ENCODE data around the gene NAA80.

NAA80 gene

DNA sequence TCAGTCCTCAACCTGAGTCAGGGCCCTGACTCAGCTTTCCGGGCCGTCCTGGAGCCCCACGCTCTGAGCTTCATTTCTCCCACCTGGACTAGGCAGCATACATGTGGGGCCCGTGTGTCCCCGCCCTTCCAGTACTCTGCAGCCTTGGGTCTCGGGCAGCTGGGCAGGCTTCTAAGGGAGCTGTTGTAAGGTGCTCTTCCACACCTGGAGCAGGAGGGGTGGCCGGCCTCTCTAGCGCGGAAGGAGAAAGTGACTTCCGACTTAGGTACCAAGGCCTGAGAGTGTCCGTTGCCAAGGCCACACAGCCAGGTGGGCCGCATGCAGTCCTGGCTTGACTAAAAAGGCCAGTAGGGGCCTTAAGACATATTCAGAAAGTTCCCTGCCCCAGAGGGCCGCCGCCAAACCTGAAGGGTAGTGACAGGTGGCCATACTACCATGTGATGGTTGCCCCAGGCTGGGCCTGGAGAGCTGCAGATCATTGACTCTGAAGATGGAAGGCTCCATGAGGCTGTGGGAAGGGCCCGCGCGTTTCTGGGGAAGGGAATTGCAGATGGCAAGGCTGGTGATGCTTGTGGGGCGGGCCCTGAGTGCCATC, 39.7 kb downstream of the NAA80 start:
- no peaks in the 10 kb centered on the region for H3K9me3 ChIP-seq (ENCODE audit: insufficient read depth, low read depth, low read length)
- H3K9me2 ChIP-seq (replicated peaks; ENCODE audit: low read depth, low read length), result no peaks in the 10 kb centered on the region
- peak overlapping the region; percentile 86 for H3K9ac ChIP-seq (ENCODE audit: low read depth, low read length, poor library complexity, severe bottlenecking)
- H3K27me3 ChIP-seq (ENCODE audit: insufficient read depth, low read length, poor library complexity, severe bottlenecking), result no peaks in the 10 kb centered on the region
- H3F3A ChIP-seq (ENCODE audit: low read depth), result peaks cover 4% of the 10 kb centered on the region; the same call in 1 of the 2 replicates
- peak overlapping the region; percentile 24 for H3K4me3 ChIP-seq (ENCODE audit: low read length, poor library complexity, severe bottlenecking)
- peak overlapping the region; percentile 47 for H3K4me2 ChIP-seq (ENCODE audit: low read depth, low read length, poor library complexity, severe bottlenecking)
- peaks cover 12% of the 10 kb centered on the region; the same call in 1 of the 2 replicates for H3K79me2 ChIP-seq (ENCODE audit: insufficient read depth, low read length)
- peaks cover 13% of the 10 kb centered on the region for H3K4me1 ChIP-seq (ENCODE audit: insufficient read depth, low read length, poor library complexity, severe bottlenecking)
- peaks cover 48% of the 10 kb centered on the region; the same call in 1 of the 2 replicates for H3K36me3 ChIP-seq (ENCODE audit: insufficient read depth, low read length)
- TF ChIP-seq, protein P1, sequence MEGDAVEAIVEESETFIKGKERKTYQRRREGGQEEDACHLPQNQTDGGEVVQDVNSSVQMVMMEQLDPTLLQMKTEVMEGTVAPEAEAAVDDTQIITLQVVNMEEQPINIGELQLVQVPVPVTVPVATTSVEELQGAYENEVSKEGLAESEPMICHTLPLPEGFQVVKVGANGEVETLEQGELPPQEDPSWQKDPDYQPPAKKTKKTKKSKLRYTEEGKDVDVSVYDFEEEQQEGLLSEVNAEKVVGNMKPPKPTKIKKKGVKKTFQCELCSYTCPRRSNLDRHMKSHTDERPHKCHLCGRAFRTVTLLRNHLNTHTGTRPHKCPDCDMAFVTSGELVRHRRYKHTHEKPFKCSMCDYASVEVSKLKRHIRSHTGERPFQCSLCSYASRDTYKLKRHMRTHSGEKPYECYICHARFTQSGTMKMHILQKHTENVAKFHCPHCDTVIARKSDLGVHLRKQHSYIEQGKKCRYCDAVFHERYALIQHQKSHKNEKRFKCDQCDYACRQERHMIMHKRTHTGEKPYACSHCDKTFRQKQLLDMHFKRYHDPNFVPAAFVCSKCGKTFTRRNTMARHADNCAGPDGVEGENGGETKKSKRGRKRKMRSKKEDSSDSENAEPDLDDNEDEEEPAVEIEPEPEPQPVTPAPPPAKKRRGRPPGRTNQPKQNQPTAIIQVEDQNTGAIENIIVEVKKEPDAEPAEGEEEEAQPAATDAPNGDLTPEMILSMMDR (conservative IDR thresholded peaks at IDR 0.05; ENCODE audit: low read length), result no peak
- no peak for TF ChIP-seq EZH2phosphoT487 (IDR thresholded peaks at IDR 0.05; ENCODE audit: borderline replicate concordance)
- peaks cover 9% of the 10 kb centered on the region for H4K20me1 ChIP-seq (ENCODE audit: insufficient read depth, low read length, poor library complexity, severe bottlenecking)
- no peak overlapping the region for H2AFZ ChIP-seq (ENCODE audit: low read length)

DNA sequence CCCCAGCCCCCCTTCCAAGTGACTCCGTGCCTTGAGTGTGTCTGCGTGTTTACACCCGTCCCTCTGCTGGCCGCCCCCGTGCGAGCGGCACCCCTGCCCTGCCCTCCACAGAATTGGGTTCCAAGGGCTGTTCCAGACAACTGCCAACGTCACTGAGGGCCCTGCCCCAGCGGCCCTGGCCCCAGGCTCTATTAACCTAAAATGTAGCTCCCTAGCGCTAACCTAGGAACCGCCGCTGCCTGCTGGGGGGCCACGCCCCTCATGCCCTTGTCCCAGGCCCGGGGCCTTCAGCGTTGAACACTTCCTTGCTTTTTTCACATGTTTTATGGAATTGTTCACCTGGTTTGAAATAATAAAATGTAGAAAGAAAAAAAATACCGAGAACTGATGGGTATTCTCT, 40.2 kb downstream of the NAA80 start:
- H2AFZ ChIP-seq (ENCODE audit: low read length), result no peak overlapping the region
- H3K9ac ChIP-seq (ENCODE audit: low read depth, low read length, poor library complexity, severe bottlenecking), result no peak overlapping the region
- no peak overlapping the region for H3K4me2 ChIP-seq (ENCODE audit: low read depth, low read length, poor library complexity, severe bottlenecking)
- H3F3A ChIP-seq (ENCODE audit: low read depth), result peaks cover 4% of the 10 kb centered on the region; the same call in 1 of the 2 replicates
- H3K9me3 ChIP-seq (ENCODE audit: insufficient read depth, low read depth, low read length), result no peaks in the 10 kb centered on the region
- no peaks in the 10 kb centered on the region for H3K9me2 ChIP-seq (replicated peaks; ENCODE audit: low read depth, low read length)
- peaks cover 13% of the 10 kb centered on the region for H3K4me1 ChIP-seq (ENCODE audit: insufficient read depth, low read length, poor library complexity, severe bottlenecking)
- no peak for TF ChIP-seq EZH2phosphoT487 (IDR thresholded peaks at IDR 0.05; ENCODE audit: borderline replicate concordance)
- TF ChIP-seq, protein P1 (conservative IDR thresholded peaks at IDR 0.05; ENCODE audit: low read length), result no peak
- H3K4me3 ChIP-seq (ENCODE audit: low read length, poor library complexity, severe bottlenecking), result no peak overlapping the region
- H3K36me3 ChIP-seq (ENCODE audit: insufficient read depth, low read length), result peaks cover 53% of the 10 kb centered on the region; the same call in 1 of the 2 replicates
- H4K20me1 ChIP-seq (ENCODE audit: insufficient read depth, low read length, poor library complexity, severe bottlenecking), result peaks cover 9% of the 10 kb centered on the region
- no peaks in the 10 kb centered on the region for H3K27me3 ChIP-seq (ENCODE audit: insufficient read depth, low read length, poor library complexity, severe bottlenecking)
- H3K79me2 ChIP-seq (ENCODE audit: insufficient read depth, low read length), result peaks cover 18% of the 10 kb centered on the region; the same call in 1 of the 2 replicates

DNA sequence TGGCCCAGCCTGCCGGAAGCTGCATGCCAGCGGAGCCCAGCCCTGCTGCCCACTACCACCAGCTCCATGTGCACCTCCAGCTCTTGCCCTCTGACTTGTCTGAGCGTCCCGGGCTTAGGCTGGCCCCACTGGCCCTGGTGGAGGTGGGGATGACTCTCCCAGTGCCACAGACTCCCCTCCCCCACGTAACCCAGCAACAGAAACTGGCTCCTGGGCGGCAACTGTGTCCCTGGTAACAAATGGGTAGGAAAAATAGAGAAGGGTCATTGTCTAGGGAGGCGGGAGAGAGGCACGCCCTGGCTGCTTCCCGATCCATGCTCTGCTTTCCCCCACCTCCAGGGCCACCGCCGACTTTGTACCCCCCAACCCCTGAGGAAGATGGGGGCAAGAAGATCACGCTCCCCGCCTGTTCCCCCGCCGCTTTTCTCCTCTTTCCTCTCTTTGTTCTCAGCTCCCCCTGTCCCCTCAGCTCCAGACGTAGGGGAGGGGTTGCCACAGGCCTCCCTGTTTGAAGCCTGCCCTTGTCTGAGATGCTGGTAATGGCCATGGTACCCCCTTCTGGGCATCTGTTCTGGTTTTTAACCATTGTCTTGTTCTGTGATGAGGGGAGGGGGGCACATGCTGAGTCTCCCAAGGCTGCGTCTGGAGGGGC, 41.0 kb downstream of the NAA80 start:
- H3K9me3 ChIP-seq (ENCODE audit: insufficient read depth, low read depth, low read length), result no peaks in the 10 kb centered on the region
- peaks cover 14% of the 10 kb centered on the region for H4K20me1 ChIP-seq (ENCODE audit: insufficient read depth, low read length, poor library complexity, severe bottlenecking)
- no peak overlapping the region for H2AFZ ChIP-seq (ENCODE audit: low read length)
- TF ChIP-seq, protein P1 (conservative IDR thresholded peaks at IDR 0.05; ENCODE audit: low read length), result no peak
- no peak for TF ChIP-seq EZH2phosphoT487 (IDR thresholded peaks at IDR 0.05; ENCODE audit: borderline replicate concordance)
- H3K9me2 ChIP-seq (replicated peaks; ENCODE audit: low read depth, low read length), result no peaks in the 10 kb centered on the region
- H3K36me3 ChIP-seq (ENCODE audit: insufficient read depth, low read length), result peaks cover 61% of the 10 kb centered on the region; the same call in 1 of the 2 replicates
- H3K4me2 ChIP-seq (ENCODE audit: low read depth, low read length, poor library complexity, severe bottlenecking), result no peak overlapping the region
- H3K9ac ChIP-seq (ENCODE audit: low read depth, low read length, poor library complexity, severe bottlenecking), result no peak overlapping the region
- H3K27me3 ChIP-seq (ENCODE audit: insufficient read depth, low read length, poor library complexity, severe bottlenecking), result no peaks in the 10 kb centered on the region
- peaks cover 19% of the 10 kb centered on the region; the same call in 1 of the 2 replicates for H3K79me2 ChIP-seq (ENCODE audit: insufficient read depth, low read length)
- peaks cover 4% of the 10 kb centered on the region; the same call in 1 of the 2 replicates for H3F3A ChIP-seq (ENCODE audit: low read depth)
- no peak overlapping the region for H3K4me3 ChIP-seq (ENCODE audit: low read length, poor library complexity, severe bottlenecking)
- peaks cover 13% of the 10 kb centered on the region for H3K4me1 ChIP-seq (ENCODE audit: insufficient read depth, low read length, poor library complexity, severe bottlenecking)

All from Loucy (cell line).